ENCODE results near the gene GGCX.

The GGCX gene

DNA sequence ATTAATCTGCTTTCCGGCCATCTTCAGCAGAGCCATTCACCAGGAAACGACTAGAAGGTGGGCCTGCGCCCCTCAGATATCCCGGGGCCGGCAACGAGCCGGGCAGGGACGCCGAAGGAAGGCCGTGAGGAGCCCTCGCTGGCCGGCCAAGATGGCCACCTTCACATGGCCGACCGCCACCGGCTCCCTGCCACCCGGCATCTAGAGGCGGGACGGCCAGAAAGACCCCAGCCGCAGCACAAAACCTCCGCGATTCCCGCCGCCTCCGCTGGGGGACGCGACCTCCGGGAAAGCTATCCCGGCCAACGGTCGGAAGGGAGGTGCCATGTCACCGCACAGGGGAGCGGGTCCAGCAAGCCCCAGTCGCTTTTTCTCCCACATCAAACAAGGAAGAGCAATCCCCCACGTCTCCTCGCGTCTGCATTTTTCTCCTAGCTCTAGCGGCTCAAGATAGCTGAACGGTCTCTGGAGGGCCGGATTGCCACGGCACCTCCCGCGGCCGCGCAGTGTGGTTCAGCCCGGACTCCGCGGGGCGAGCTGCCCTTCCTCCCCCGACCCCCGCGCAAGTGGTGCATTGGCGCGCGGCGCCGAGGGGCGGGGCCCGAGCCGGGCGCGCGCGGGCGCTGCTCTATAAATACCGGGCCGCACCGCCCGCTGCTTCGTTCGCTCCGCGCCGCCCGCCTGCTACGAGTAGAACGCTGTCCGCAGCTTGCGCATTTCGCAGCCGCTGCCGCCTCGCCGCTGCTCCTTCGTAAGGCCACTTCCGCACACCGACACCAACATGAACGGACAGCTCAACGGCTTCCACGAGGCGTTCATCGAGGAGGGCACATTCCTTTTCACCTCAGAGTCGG is 22.6 kb downstream of the GGCX start, which contains the start of gene MAT2A (continued):
- TF ChIP-seq ZNF335 (tag by site-specific recombination; conservative IDR thresholded peaks at IDR 0.05) (peak; percentile 68), RBAK (tag by site-specific recombination; IDR thresholded peaks at IDR 0.05) (no peak), KLF7 (tag by site-specific recombination; IDR thresholded peaks at IDR 0.05; ENCODE audit: borderline replicate concordance) (no peak), HOXA7 (CRISPR knock-in tag; IDR thresholded peaks at IDR 0.05; ENCODE audit: borderline replicate concordance) (no peak), FEZF1 (tag by site-specific recombination; IDR thresholded peaks at IDR 0.05) (peak; percentile 75), ZNF639 (tag by site-specific recombination; IDR thresholded peaks at IDR 0.05) (peak; percentile 14; the same call in 1 of the 2 replicates), TRIM28 (IDR thresholded peaks at IDR 0.05; ENCODE audit: borderline replicate concordance, low read length) (peak; percentile 34; the same call in 1 of the 2 replicates), ZNF561 (tag by site-specific recombination; IDR thresholded peaks at IDR 0.05; ENCODE audit: borderline replicate concordance) (peak; percentile 50; the same call in 1 of the 2 replicates), BCL11B (tag by site-specific recombination; IDR thresholded peaks at IDR 0.05; ENCODE audit: low read depth) (peak; percentile 97), ZBTB1 (tag by site-specific recombination; IDR thresholded peaks at IDR 0.05) (no peak), ZSCAN23 (tag by site-specific recombination; IDR thresholded peaks at IDR 0.05) (no peak), ZNF623 (tag by site-specific recombination; IDR thresholded peaks at IDR 0.05) (no peak), ZSCAN30 (tag by site-specific recombination; IDR thresholded peaks at IDR 0.05) (no peak; the same call in 1 of the 2 replicates), ZNF114 (tag by site-specific recombination; IDR thresholded peaks at IDR 0.05) (no peak; the same call in none of the 2 replicates), ZNF560 (tag by site-specific recombination; IDR thresholded peaks at IDR 0.05; ENCODE audit: borderline replicate concordance) (no peak), ZNF2 (tag by site-specific recombination; IDR thresholded peaks at IDR 0.05) (no peak; the same call in 1 of the 2 replicates), ZNF664 (tag by site-specific recombination; IDR thresholded peaks at IDR 0.05) (no peak), ZNF274 (IDR thresholded peaks at IDR 0.05; ENCODE audit: low read length) (no peak), ZNF274 (tag by site-specific recombination; IDR thresholded peaks at IDR 0.05; ENCODE audit: borderline replicate concordance) (no peak), MYNN (tag by site-specific recombination; IDR thresholded peaks at IDR 0.05; ENCODE audit: borderline replicate concordance) (no peak), TSHZ1 (tag by site-specific recombination; IDR thresholded peaks at IDR 0.05; ENCODE audit: borderline replicate concordance) (no peak), ZNF354C (tag by site-specific recombination; IDR thresholded peaks at IDR 0.05; ENCODE audit: borderline replicate concordance, low read depth) (no peak), ZIC2 (tag by site-specific recombination; IDR thresholded peaks at IDR 0.05) (no peak; the same call in none of the 2 replicates)
- TF ChIP-seq, protein P1, sequence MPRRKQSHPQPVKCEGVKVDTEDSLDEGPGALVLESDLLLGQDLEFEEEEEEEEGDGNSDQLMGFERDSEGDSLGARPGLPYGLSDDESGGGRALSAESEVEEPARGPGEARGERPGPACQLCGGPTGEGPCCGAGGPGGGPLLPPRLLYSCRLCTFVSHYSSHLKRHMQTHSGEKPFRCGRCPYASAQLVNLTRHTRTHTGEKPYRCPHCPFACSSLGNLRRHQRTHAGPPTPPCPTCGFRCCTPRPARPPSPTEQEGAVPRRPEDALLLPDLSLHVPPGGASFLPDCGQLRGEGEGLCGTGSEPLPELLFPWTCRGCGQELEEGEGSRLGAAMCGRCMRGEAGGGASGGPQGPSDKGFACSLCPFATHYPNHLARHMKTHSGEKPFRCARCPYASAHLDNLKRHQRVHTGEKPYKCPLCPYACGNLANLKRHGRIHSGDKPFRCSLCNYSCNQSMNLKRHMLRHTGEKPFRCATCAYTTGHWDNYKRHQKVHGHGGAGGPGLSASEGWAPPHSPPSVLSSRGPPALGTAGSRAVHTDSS (tag by site-specific recombination; IDR thresholded peaks at IDR 0.05): peak; percentile 62
- TF ChIP-seq, protein P2, sequence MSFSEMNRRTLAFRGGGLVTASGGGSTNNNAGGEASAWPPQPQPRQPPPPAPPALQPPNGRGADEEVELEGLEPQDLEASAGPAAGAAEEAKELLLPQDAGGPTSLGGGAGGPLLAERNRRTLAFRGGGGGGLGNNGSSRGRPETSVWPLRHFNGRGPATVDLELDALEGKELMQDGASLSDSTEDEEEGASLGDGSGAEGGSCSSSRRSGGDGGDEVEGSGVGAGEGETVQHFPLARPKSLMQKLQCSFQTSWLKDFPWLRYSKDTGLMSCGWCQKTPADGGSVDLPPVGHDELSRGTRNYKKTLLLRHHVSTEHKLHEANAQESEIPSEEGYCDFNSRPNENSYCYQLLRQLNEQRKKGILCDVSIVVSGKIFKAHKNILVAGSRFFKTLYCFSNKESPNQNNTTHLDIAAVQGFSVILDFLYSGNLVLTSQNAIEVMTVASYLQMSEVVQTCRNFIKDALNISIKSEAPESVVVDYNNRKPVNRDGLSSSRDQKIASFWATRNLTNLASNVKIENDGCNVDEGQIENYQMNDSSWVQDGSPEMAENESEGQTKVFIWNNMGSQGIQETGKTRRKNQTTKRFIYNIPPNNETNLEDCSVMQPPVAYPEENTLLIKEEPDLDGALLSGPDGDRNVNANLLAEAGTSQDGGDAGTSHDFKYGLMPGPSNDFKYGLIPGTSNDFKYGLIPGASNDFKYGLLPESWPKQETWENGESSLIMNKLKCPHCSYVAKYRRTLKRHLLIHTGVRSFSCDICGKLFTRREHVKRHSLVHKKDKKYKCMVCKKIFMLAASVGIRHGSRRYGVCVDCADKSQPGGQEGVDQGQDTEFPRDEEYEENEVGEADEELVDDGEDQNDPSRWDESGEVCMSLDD (tag by site-specific recombination; IDR thresholded peaks at IDR 0.05): peak; percentile 39; the same call in 1 of the 2 replicates
- TF ChIP-seq, protein P3, sequence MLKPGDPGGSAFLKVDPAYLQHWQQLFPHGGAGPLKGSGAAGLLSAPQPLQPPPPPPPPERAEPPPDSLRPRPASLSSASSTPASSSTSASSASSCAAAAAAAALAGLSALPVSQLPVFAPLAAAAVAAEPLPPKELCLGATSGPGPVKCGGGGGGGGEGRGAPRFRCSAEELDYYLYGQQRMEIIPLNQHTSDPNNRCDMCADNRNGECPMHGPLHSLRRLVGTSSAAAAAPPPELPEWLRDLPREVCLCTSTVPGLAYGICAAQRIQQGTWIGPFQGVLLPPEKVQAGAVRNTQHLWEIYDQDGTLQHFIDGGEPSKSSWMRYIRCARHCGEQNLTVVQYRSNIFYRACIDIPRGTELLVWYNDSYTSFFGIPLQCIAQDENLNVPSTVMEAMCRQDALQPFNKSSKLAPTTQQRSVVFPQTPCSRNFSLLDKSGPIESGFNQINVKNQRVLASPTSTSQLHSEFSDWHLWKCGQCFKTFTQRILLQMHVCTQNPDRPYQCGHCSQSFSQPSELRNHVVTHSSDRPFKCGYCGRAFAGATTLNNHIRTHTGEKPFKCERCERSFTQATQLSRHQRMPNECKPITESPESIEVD (tag by site-specific recombination; IDR thresholded peaks at IDR 0.05): no peak

All from HEK293 (cell line).